Measurements from ENCODE around the gene PPM1G. TPM values are rescaled to one million over a fixed set of nuclear protein-coding genes. Genes with fewer than 3 reads are reported as not detected.
A peak's percentile ranks its signal among the peaks of the same experiment; 100 is the strongest.

Gene PPM1G
- total and polyA plus RNA-seq, 2 experiments from 2014 or later: 183 to 201 TPM

DNA sequence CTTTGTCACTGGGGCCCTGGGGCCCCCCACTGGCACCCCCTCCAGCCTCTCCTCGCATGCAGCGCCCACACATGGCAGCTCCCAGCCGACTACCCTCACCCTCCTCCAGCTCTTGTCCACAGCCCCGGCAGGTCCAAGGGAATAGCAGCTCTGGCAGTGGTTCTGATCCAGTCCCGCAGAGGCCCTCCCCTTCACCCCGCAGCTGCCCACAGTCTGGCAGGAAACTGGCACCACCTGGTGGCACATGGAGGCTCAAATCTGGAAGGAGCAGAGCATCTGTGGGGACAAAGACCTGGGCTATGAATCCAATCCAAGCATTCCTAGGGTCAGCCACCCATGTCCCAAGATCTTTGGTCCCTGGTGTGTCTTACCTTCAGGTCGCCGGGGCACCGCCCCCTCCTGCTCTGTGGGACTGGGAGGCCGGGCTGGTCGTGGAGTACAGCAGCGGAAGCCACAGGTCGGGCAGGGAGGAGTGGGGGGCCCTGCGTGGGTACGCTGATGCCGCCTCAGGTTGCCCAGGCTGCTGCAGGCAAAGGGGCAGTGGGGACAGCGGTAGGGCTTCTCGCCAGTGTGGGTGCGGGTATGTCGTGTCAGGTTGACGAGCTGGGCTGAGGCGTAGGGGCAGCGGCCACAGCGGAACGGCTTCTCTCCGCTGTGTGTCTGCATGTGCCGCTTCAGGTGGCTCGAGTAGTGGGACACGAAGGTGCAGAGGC is 31.1 kb downstream of the PPM1G start:
- TF ChIP-seq EZH2phosphoT487 (IDR thresholded peaks at IDR 0.05; ENCODE audit: unreplicated experiment) (no peak), CTCF (conservative IDR thresholded peaks at IDR 0.05; ENCODE audit: low read depth in 2 of 2) (peak; percentile 21 to 46; a peak in 3 of 4 replicates), EZH2 (IDR thresholded peaks at IDR 0.05; ENCODE audit: low read depth, unreplicated experiment) (no peak), REST (IDR thresholded peaks at IDR 0.05; ENCODE audit: unreplicated experiment) (no peak), CREB1 (CRISPR knock-in tag; IDR thresholded peaks at IDR 0.05; ENCODE audit: low read depth) (no peak)
- DNase-seq (ENCODE audit: low spot score): peak; percentile 35
- Histone ChIP-seq H3K27ac (ENCODE audit: low read depth) (0 out of 2 replicates have a peak overlapping the region, but pooled peaks have one; percentile 59), H3K27me3 (ENCODE audit: insufficient read depth) (no peaks in the 10 kb centered on the region), H3K4me1 (ENCODE audit: insufficient read depth) (peaks cover 7% of the 10 kb centered on the region), H3K4me3 (no peak overlapping the region), H3K36me3 (ENCODE audit: insufficient read depth) (peaks cover 38% of the 10 kb centered on the region), H3F3A (replicated peaks; ENCODE audit: low read depth) (peaks cover 32% of the 10 kb centered on the region), H3K79me2 (replicated peaks; ENCODE audit: insufficient read depth) (peaks cover 14% of the 10 kb centered on the region), H3K9me2 (ENCODE audit: insufficient read depth) (no peaks in the 10 kb centered on the region), H4K20me1 (replicated peaks; ENCODE audit: insufficient read depth) (no peaks in the 10 kb centered on the region; the same call in 1 of the 2 replicates), H2AFZ (no peak overlapping the region), H3K4me2 (no peak overlapping the region)
- Mint-ChIP-seq H3K9me3 (no peaks in the 10 kb centered on the region), H3K27me3 (ENCODE audit: insufficient read depth, low read depth, poor library complexity) (peaks cover 30% of the 10 kb centered on the region), H3K36me3 (ENCODE audit: low read depth) (peaks cover 78% of the 10 kb centered on the region), H3K4me1 (peaks cover 17% of the 10 kb centered on the region), H3K4me3 (no peak overlapping the region), H3K27ac (no peak overlapping the region)
- ATAC-seq: no peak

DNA sequence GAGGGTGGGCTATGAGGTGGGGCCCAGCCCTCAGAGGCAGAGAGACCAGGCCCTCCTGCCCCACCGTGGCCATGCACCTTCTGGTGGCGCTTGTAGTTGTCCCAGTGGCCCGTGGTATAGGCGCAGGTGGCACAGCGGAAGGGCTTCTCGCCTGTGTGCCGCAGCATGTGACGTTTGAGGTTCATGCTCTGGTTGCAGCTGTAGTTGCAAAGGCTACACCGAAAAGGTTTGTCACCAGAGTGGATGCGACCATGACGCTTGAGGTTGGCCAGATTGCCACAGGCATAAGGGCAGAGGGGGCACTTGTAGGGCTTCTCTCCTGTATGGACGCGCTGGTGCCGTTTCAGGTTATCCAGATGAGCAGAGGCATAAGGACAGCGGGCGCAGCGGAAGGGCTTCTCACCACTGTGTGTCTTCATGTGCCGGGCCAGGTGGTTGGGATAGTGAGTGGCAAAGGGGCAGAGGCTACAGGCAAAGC is 31.7 kb downstream of the PPM1G start:
- H3K36me3 Mint-ChIP-seq (ENCODE audit: low read depth): peaks cover 82% of the 10 kb centered on the region
- no peaks in the 10 kb centered on the region for H3K9me3 Mint-ChIP-seq
- Histone ChIP-seq H3K27me3 (ENCODE audit: insufficient read depth) (no peaks in the 10 kb centered on the region), H2AFZ (no peak overlapping the region), H3K79me2 (replicated peaks; ENCODE audit: insufficient read depth) (peaks cover 16% of the 10 kb centered on the region), H3K36me3 (ENCODE audit: insufficient read depth) (peaks cover 32% of the 10 kb centered on the region), H3K27ac (ENCODE audit: low read depth) (0 out of 2 replicates have a peak overlapping the region, but pooled peaks have one; percentile 59), H3K9me2 (ENCODE audit: insufficient read depth) (no peaks in the 10 kb centered on the region), H3K4me1 (ENCODE audit: insufficient read depth) (peaks cover 10% of the 10 kb centered on the region), H3K4me3 (no peak overlapping the region), H3K4me2 (no peak overlapping the region), H4K20me1 (replicated peaks; ENCODE audit: insufficient read depth) (no peaks in the 10 kb centered on the region; the same call in 1 of the 2 replicates), H3F3A (replicated peaks; ENCODE audit: low read depth) (peaks cover 31% of the 10 kb centered on the region)
- H3K27ac Mint-ChIP-seq: no peak overlapping the region
- peaks cover 21% of the 10 kb centered on the region for H3K4me1 Mint-ChIP-seq
- H3K4me3 Mint-ChIP-seq: no peak overlapping the region; the same call in 2 of the 3 replicates
- H3K27me3 Mint-ChIP-seq (ENCODE audit: insufficient read depth, low read depth, poor library complexity): peaks cover 32% of the 10 kb centered on the region
- ATAC-seq (no peak), DNase-seq (ENCODE audit: low spot score) (no peak)
- no peak for TF ChIP-seq EZH2phosphoT487 (IDR thresholded peaks at IDR 0.05; ENCODE audit: unreplicated experiment)
- no peak for TF ChIP-seq EZH2 (IDR thresholded peaks at IDR 0.05; ENCODE audit: low read depth, unreplicated experiment)
- TF ChIP-seq REST (IDR thresholded peaks at IDR 0.05; ENCODE audit: unreplicated experiment): no peak
- no peak for TF ChIP-seq ZNF331 (CRISPR knock-in tag; IDR thresholded peaks at IDR 0.05; ENCODE audit: low read depth)
- no peak for TF ChIP-seq ZNF114 (CRISPR knock-in tag; IDR thresholded peaks at IDR 0.05)
- TF ChIP-seq CREB1 (CRISPR knock-in tag; IDR thresholded peaks at IDR 0.05; ENCODE audit: low read depth): no peak
- TF ChIP-seq NANOG (IDR thresholded peaks at IDR 0.05; ENCODE audit: borderline replicate concordance): no peak
- TF ChIP-seq STAT1 (IDR thresholded peaks at IDR 0.05; ENCODE audit: unreplicated experiment): no peak
- TF ChIP-seq CTCF (conservative IDR thresholded peaks at IDR 0.05; ENCODE audit: low read depth in 2 of 2): no peak
- no peak; the same call in 1 of the 2 replicates for TF ChIP-seq POLR2AphosphoS5 (IDR thresholded peaks at IDR 0.05; ENCODE audit: low read depth)

Measured in GM23338 (cell line).